ENCODE measurements around the gene SENP6.
A peak's percentile ranks its signal among the peaks of the same experiment; 100 is the strongest.

Gene SENP6

GRCh38 chr6:75611011-75611701 lies 9.5 kb downstream of the SENP6 start:
- no peaks in the 10 kb centered on the region for H3K27me3 ChIP-seq (ENCODE audit: control insufficient read depth, insufficient read depth, low read length)
- no peaks in the 10 kb centered on the region for H3K36me3 ChIP-seq (ENCODE audit: control insufficient read depth, insufficient read depth, low read length)
- no peak overlapping the region for H3K9ac ChIP-seq (ENCODE audit: low read length)
- no peak overlapping the region for H3K4me3 ChIP-seq (ENCODE audit: low read length)
- peaks cover 45% of the 10 kb centered on the region for H3K4me1 ChIP-seq (ENCODE audit: control insufficient read depth, insufficient read depth, low read length)
- no peaks in the 10 kb centered on the region for H3K9me3 ChIP-seq (ENCODE audit: control insufficient read depth, low read length)

- H3K27me3 ChIP-seq (ENCODE audit: control insufficient read depth, insufficient read depth, low read length) = no peaks in the 10 kb centered on the region
- peaks cover 44% of the 10 kb centered on the region for H3K4me1 ChIP-seq (ENCODE audit: control insufficient read depth, insufficient read depth, low read length)
- no peak overlapping the region for H3K9ac ChIP-seq (ENCODE audit: low read length)
- H3K9me3 ChIP-seq (ENCODE audit: control insufficient read depth, low read length) = no peaks in the 10 kb centered on the region
- no peak overlapping the region for H3K4me3 ChIP-seq (ENCODE audit: low read length)
- no peaks in the 10 kb centered on the region for H3K36me3 ChIP-seq (ENCODE audit: control insufficient read depth, insufficient read depth, low read length)
Measured at GRCh38 chr6:75611702-75612375, 10.2 kb downstream of the SENP6 start.

GRCh38 chr6:75612434-75612833 lies 10.8 kb downstream of the SENP6 start:
- no peak overlapping the region for H3K9ac ChIP-seq (ENCODE audit: low read length)
- peaks cover 38% of the 10 kb centered on the region for H3K4me1 ChIP-seq (ENCODE audit: control insufficient read depth, insufficient read depth, low read length)
- H3K4me3 ChIP-seq (ENCODE audit: low read length) = no peak overlapping the region
- H3K27me3 ChIP-seq (ENCODE audit: control insufficient read depth, insufficient read depth, low read length) = no peaks in the 10 kb centered on the region
- no peaks in the 10 kb centered on the region for H3K9me3 ChIP-seq (ENCODE audit: control insufficient read depth, low read length)
- no peaks in the 10 kb centered on the region for H3K36me3 ChIP-seq (ENCODE audit: control insufficient read depth, insufficient read depth, low read length)

GRCh38 chr6:75613056-75613501 lies 11.4 kb downstream of the SENP6 start:
- peaks cover 37% of the 10 kb centered on the region for H3K4me1 ChIP-seq (ENCODE audit: control insufficient read depth, insufficient read depth, low read length)
- H3K4me3 ChIP-seq (ENCODE audit: low read length) = peak overlapping the region; percentile 20
- no peaks in the 10 kb centered on the region for H3K27me3 ChIP-seq (ENCODE audit: control insufficient read depth, insufficient read depth, low read length)
- peak overlapping the region; percentile 29 for H3K9ac ChIP-seq (ENCODE audit: low read length)
- H3K9me3 ChIP-seq (ENCODE audit: control insufficient read depth, low read length) = no peaks in the 10 kb centered on the region
- no peaks in the 10 kb centered on the region for H3K36me3 ChIP-seq (ENCODE audit: control insufficient read depth, insufficient read depth, low read length)

- Histone ChIP-seq H3K9me3 (ENCODE audit: control insufficient read depth, low read length) (no peaks in the 10 kb centered on the region), H3K4me1 (ENCODE audit: control insufficient read depth, insufficient read depth, low read length) (peaks cover 19% of the 10 kb centered on the region), H3K9ac (ENCODE audit: low read length) (no peak overlapping the region), H3K36me3 (ENCODE audit: control insufficient read depth, insufficient read depth, low read length) (no peaks in the 10 kb centered on the region), H3K4me3 (ENCODE audit: low read length) (no peak overlapping the region), H3K27me3 (ENCODE audit: control insufficient read depth, insufficient read depth, low read length) (no peaks in the 10 kb centered on the region)
Measured at GRCh38 chr6:75618437-75618836, 16.8 kb downstream of the SENP6 start.

GRCh38 chr6:75619230-75619899 lies 17.7 kb downstream of the SENP6 start:
- Histone ChIP-seq H3K36me3 (ENCODE audit: control insufficient read depth, insufficient read depth, low read length) (no peaks in the 10 kb centered on the region), H3K4me1 (ENCODE audit: control insufficient read depth, insufficient read depth, low read length) (peaks cover 14% of the 10 kb centered on the region), H3K27me3 (ENCODE audit: control insufficient read depth, insufficient read depth, low read length) (no peaks in the 10 kb centered on the region), H3K9ac (ENCODE audit: low read length) (no peak overlapping the region), H3K4me3 (ENCODE audit: low read length) (no peak overlapping the region), H3K9me3 (ENCODE audit: control insufficient read depth, low read length) (no peaks in the 10 kb centered on the region)

GRCh38 chr6:75620381-75621304 lies 19.0 kb downstream of the SENP6 start:
- peaks cover 7% of the 10 kb centered on the region for H3K4me1 ChIP-seq (ENCODE audit: control insufficient read depth, insufficient read depth, low read length)
- no peaks in the 10 kb centered on the region for H3K36me3 ChIP-seq (ENCODE audit: control insufficient read depth, insufficient read depth, low read length)
- H3K27me3 ChIP-seq (ENCODE audit: control insufficient read depth, insufficient read depth, low read length) = no peaks in the 10 kb centered on the region
- no peaks in the 10 kb centered on the region for H3K9me3 ChIP-seq (ENCODE audit: control insufficient read depth, low read length)
- no peak overlapping the region for H3K4me3 ChIP-seq (ENCODE audit: low read length)
- no peak overlapping the region for H3K9ac ChIP-seq (ENCODE audit: low read length)

GRCh38 chr6:75621846-75622245 lies 20.2 kb downstream of the SENP6 start:
- Histone ChIP-seq H3K4me1 (ENCODE audit: control insufficient read depth, insufficient read depth, low read length) (peaks cover 7% of the 10 kb centered on the region), H3K27me3 (ENCODE audit: control insufficient read depth, insufficient read depth, low read length) (no peaks in the 10 kb centered on the region), H3K9me3 (ENCODE audit: control insufficient read depth, low read length) (no peaks in the 10 kb centered on the region), H3K9ac (ENCODE audit: low read length) (no peak overlapping the region), H3K36me3 (ENCODE audit: control insufficient read depth, insufficient read depth, low read length) (no peaks in the 10 kb centered on the region), H3K4me3 (ENCODE audit: low read length) (no peak overlapping the region)

- Histone ChIP-seq H3K36me3 (ENCODE audit: control insufficient read depth, insufficient read depth, low read length) (no peaks in the 10 kb centered on the region), H3K9me3 (ENCODE audit: control insufficient read depth, low read length) (no peaks in the 10 kb centered on the region), H3K4me3 (ENCODE audit: low read length) (no peak overlapping the region)
Measured at GRCh38 chr6:75623491-75623890, 21.8 kb downstream of the SENP6 start.

GRCh38 chr6:75624335-75624734 lies 22.7 kb downstream of the SENP6 start:
- no peak overlapping the region for H3K9ac ChIP-seq (ENCODE audit: low read length)
- peaks cover 7% of the 10 kb centered on the region for H3K4me1 ChIP-seq (ENCODE audit: control insufficient read depth, insufficient read depth, low read length)
- no peaks in the 10 kb centered on the region for H3K9me3 ChIP-seq (ENCODE audit: control insufficient read depth, low read length)
- H3K36me3 ChIP-seq (ENCODE audit: control insufficient read depth, insufficient read depth, low read length) = no peaks in the 10 kb centered on the region
- no peak overlapping the region for H3K4me3 ChIP-seq (ENCODE audit: low read length)
- H3K27me3 ChIP-seq (ENCODE audit: control insufficient read depth, insufficient read depth, low read length) = no peaks in the 10 kb centered on the region

More at GRCh38 chr6:75623491-75623890, 21.8 kb downstream of the SENP6 start:
- no peaks in the 10 kb centered on the region for H3K27me3 ChIP-seq (ENCODE audit: control insufficient read depth, insufficient read depth, low read length)
- peaks cover 7% of the 10 kb centered on the region for H3K4me1 ChIP-seq (ENCODE audit: control insufficient read depth, insufficient read depth, low read length)
- H3K9ac ChIP-seq (ENCODE audit: low read length) = no peak overlapping the region

GRCh38 chr6:75624988-75625387 lies 23.3 kb downstream of the SENP6 start:
- no peak overlapping the region for H3K4me3 ChIP-seq (ENCODE audit: low read length)
- no peaks in the 10 kb centered on the region for H3K36me3 ChIP-seq (ENCODE audit: control insufficient read depth, insufficient read depth, low read length)
- H3K27me3 ChIP-seq (ENCODE audit: control insufficient read depth, insufficient read depth, low read length) = no peaks in the 10 kb centered on the region
- H3K9ac ChIP-seq (ENCODE audit: low read length) = no peak overlapping the region
- no peaks in the 10 kb centered on the region for H3K9me3 ChIP-seq (ENCODE audit: control insufficient read depth, low read length)
- peaks cover 7% of the 10 kb centered on the region for H3K4me1 ChIP-seq (ENCODE audit: control insufficient read depth, insufficient read depth, low read length)

Data from mucosa of stomach (tissue), 1 donor.